OCI-LY7 (cell line): ENCODE results near the gene MSLN.

Experiments
- CTCF ChIP-seq: fragments of 200-600 bp; sonication (generic); conservative IDR thresholded peaks from 2 replicates; pipeline ENCODE4 v1.5.1; 2014; ENCODE audit warnings: mild to moderate bottlenecking, antibody characterized with exemption, low read length, moderate library complexity, mixed read lengths
- EZH2phosphoT487 ChIP-seq: fragments of 200-600 bp; sonication (generic); IDR thresholded peaks from 2 replicates; pipeline ENCODE4 v1.6.1; 2018; ENCODE audit warnings: low read depth, borderline replicate concordance, mild to moderate bottlenecking, mixed run types, antibody characterized with exemption, low read length, moderate library complexity, mixed read lengths

GRCh38 chr16:746637-747036 lies 13.9 kb upstream of the MSLN start:
- TF ChIP-seq CTCF (no peak), EZH2phosphoT487 (no peak)
